Heart right ventricle (tissue), 16 donors: ENCODE measurements around the gene TCOF1. TPM values are rescaled to one million over a fixed set of nuclear protein-coding genes. Genes with fewer than 3 reads are reported as not detected.

Source experiments
- ATAC-seq, 8 donors: fragments of 200-7000 bp; cut with Tn5 transposase; one replicate each; pipeline ENCODE4 v1.9.1; 2020; ENCODE audit warnings: mild to moderate bottlenecking in 8 of 8, moderate library complexity in 8 of 8, moderate number of reproducible peaks in 1 of 8
- DNase-seq, 2 donors: peaks; one replicate each; pipeline ENCODE4 v3.0.0-alpha.2; 2020
- H3K27ac ChIP-seq, 10 donors: fragments of 200-600 bp; sonication (generic) in 2 of 10; one replicate each; pipeline versions ENCODE4 v1.5.0 to v1.8.0; 2020 to 2022; ENCODE audit warnings: mild to moderate bottlenecking in 3 of 10
- H3K27me3 ChIP-seq, 7 donors: fragments of 200-600 bp; one replicate each; pipeline ENCODE4 v1.8.0; 2021 to 2022; ENCODE audit warnings: mild to moderate bottlenecking in 2 of 7
- H3K36me3 ChIP-seq, 9 donors: fragments of 200-600 bp; sonication (generic) in 1 of 9; one replicate each; pipeline versions ENCODE4 v1.5.0 to v1.8.0; 2020 to 2022; ENCODE audit warnings: mild to moderate bottlenecking in 2 of 9
- H3K4me1 ChIP-seq, 9 donors: fragments of 200-600 bp; sonication (generic) in 1 of 9; one replicate each; pipeline versions ENCODE4 v1.5.0 to v1.8.0; 2020 to 2022; ENCODE audit warnings: mild to moderate bottlenecking in 4 of 9
- H3K4me3 ChIP-seq, 10 donors: fragments of 200-600 bp; sonication (generic) in 2 of 10; one replicate each; pipeline versions ENCODE4 v1.5.0 to v1.8.0; 2020 to 2022; ENCODE audit warnings: mild to moderate bottlenecking in 7 of 10, moderate library complexity in 2 of 10
- H3K9me3 ChIP-seq, 11 donors: fragments of 200-600 bp in 10 of 11; sonication (generic) in 2 of 11; one replicate each; pipeline versions ENCODE4 v1.5.0 to v1.8.0; 2013 to 2022; ENCODE audit warnings: mild to moderate bottlenecking in 2 of 11, control low read depth in 1 of 11, moderate library complexity in 1 of 11
- WGBS, 2 donors: extraction: QIAGEN DNeasy Blood & Tissue Kit; methylation state at CpG; one replicate each; pipeline ENCODE4 v1.1.7; 2013; ENCODE audit warnings: inconsistent platforms in 1 of 2; 5-methylcytosine and 5-hydroxymethylcytosine counted together
- intact Hi-C, 10 donors: fragments of 100-400 bp; cut with DNase I; formaldehyde crosslinking; loops; one replicate each; pipeline versions ENCODE4 v1.11.1 to v1.14.2; 2022
- polyA plus RNA-seq, 2 donors: library from polyadenylated mRNA; stranded (reverse); fragments of 200-250 nt; gene quantifications; one replicate each; pipeline ENCODE4 v1.2.3, GENCODE V29; 2013
- total RNA-seq, 10 donors: library from RNA; stranded (reverse); fragmentation: NEBNext Ultra II Directional in 3 of 10; extraction: Animal tissue kit (Norgen Biotek cat#: 25700) in 3 of 10; gene quantifications; one replicate each; pipeline versions ENCODE4 v1.2.1 to v1.2.4, GENCODE V29; 2021 to 2023
- TF ChIP-seq, protein P1 (sequence below), 9 donors: fragments of 200-600 bp; sonication (generic) in 2 of 9; IDR thresholded peaks; one replicate each; pipeline versions ENCODE4 v1.5.0 to v1.8.0; 2021 to 2022; ENCODE audit warnings: antibody characterized with exemption in 9 of 9, mild to moderate bottlenecking in 5 of 9, moderate library complexity in 1 of 9
- donor health status: Arrhythmogenic right ventricular cardiomyopathy.
- donor health status: ischemic (EF 13 %, LVEDD 7.1; RV severe dilation, severe dysfunction).
- donor health status: healthy with polysubstance abuse.
- donor health status: DM: no; HTN: yes; CAD: no.
- donor health status: DM: no; HTN: no; CAD: no.
- donor health status: ischemic (EF 25% LVEDD 6.9; RV normal size, moderate dysfunction).
- donor health status: ischemic (EF 25% LVEDD 5.7; RV mildly dilated, moderate dysfunction).
- donor health status: healthy.
- donor health status: DM: yes; HTN: yes; CAD: no.
- donor health status: Ischemic cardiomyopathy.
- donor health status: ischemic (EF 35%, LVEDD 5.7; RV mildly dilated, moderate dysfunction).
- donor health status: nonischemic (EF 11% LVEDD 7.7; RV severe dilation, severe dysfunction).
- donor health status: DM: yes; HTN: yes; CAD: no.
- donor health status: PGD.
- donor health status: ischemic (EF 29% LVEDD 5.4; RV normal size, mild dysfunction).
- donor health status: nonischemic (EF 23%, LVEDD 6.1; RV moderate dilation, normal function).

The TCOF1 gene
- total and polyA plus RNA-seq, 12 donors, result 12.4 to 21.3 (median 14.1) TPM

DNA sequence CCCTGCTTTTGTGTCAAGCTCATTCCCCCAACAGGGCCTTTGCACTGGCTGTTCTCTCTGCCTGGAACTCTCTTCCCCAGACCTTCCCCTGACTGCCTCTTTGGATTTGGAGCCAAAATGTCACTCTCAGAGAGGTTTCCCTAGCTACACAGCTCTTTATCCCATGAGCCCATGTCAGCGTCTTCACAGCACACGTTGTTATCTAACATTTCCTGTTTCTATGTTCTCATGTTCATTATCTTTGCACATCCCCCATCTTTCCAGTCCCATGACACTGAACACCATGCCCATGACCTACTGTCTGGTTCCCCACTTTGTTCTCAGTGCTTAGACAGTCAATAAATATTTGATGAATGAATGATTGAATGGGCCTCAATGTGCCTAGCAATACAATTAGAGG lies 28.5 kb upstream of the TCOF1 start:
- Histone ChIP-seq H3K4me1 (no peaks in the 10 kb centered on the region), H3K36me3 (no peaks in the 10 kb centered on the region), H3K27me3 (peaks cover 0 to 6% (median 0%) of the 10 kb centered on the region in 7 donors), H3K9me3 (no peaks in the 10 kb centered on the region), H3K4me3 (no peak overlapping the region), H3K27ac (no peak overlapping the region)
- DNase-seq, result no peak
- TF ChIP-seq, protein P1, sequence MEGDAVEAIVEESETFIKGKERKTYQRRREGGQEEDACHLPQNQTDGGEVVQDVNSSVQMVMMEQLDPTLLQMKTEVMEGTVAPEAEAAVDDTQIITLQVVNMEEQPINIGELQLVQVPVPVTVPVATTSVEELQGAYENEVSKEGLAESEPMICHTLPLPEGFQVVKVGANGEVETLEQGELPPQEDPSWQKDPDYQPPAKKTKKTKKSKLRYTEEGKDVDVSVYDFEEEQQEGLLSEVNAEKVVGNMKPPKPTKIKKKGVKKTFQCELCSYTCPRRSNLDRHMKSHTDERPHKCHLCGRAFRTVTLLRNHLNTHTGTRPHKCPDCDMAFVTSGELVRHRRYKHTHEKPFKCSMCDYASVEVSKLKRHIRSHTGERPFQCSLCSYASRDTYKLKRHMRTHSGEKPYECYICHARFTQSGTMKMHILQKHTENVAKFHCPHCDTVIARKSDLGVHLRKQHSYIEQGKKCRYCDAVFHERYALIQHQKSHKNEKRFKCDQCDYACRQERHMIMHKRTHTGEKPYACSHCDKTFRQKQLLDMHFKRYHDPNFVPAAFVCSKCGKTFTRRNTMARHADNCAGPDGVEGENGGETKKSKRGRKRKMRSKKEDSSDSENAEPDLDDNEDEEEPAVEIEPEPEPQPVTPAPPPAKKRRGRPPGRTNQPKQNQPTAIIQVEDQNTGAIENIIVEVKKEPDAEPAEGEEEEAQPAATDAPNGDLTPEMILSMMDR (IDR thresholded peaks at IDR 0.05), result no peak
- intact Hi-C loops, result no loop called here
- ATAC-seq, result peak in 3 of 8 donors; percentile 29 to 47 (median 44)
- 32 to 38% methylated on average over 2 of the region's 2 CpGs for WGBS, 2 donors

DNA sequence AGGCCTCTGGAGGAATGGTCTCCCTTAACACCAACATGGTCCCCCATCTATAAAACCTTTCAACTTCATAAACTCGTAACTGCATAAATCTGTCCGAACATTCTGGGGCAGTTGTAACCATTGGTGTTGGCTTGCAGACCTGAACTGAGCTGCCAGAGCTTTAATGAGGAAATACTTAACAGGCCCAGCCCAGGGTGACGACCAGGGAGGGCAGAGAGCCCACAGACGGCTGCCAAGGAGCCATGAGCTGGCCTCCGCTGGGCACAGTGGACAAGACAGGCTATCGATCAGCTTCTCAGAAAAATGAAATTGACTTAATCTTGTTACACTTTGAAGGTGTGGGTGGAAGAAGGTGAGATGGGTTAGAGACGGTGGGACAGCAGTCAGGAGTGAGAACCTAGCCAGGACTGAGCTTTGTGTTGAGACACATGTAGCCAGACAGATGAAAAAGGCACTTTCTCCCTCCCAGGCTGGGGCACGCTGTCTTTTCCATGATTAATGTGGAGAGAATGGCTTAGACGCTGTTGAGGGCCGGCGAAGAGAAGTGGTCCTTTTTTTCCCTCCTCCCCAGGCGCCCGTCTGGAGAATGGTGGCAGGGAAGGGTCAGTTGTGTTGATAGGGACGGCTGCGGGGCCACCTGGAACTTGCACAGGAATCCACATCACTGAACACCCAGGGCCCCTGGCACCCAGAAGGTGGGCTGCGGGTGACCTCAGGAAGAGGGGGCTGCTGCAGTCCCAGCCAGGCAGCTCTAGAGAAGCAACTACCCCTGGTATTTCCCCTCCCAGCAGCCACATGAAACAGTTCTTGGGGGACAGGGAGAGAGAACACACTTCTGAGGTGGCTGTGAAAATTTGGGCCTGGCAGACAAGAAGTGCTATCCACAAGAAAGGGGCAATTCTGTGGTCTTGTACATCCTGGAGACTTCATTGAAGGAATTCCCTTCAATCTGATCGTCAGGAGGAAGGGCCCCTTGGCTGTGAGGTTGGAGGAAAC lies 27.3 kb upstream of the TCOF1 start:
- WGBS, 2 donors, result 87 to 89% methylated on average over 17 of the region's 17 CpGs
- Histone ChIP-seq H3K36me3 (no peaks in the 10 kb centered on the region), H3K4me1 (no peaks in the 10 kb centered on the region), H3K9me3 (no peaks in the 10 kb centered on the region), H3K27me3 (peaks cover 0 to 6% (median 0%) of the 10 kb centered on the region in 7 donors), H3K27ac (no peak overlapping the region), H3K4me3 (no peak overlapping the region)
- ATAC-seq, result peak in 1 of 8 donors; percentile 24
- no peak for DNase-seq
- TF ChIP-seq, protein P1 (IDR thresholded peaks at IDR 0.05), result no peak
- intact Hi-C loops, result no loop called here

DNA sequence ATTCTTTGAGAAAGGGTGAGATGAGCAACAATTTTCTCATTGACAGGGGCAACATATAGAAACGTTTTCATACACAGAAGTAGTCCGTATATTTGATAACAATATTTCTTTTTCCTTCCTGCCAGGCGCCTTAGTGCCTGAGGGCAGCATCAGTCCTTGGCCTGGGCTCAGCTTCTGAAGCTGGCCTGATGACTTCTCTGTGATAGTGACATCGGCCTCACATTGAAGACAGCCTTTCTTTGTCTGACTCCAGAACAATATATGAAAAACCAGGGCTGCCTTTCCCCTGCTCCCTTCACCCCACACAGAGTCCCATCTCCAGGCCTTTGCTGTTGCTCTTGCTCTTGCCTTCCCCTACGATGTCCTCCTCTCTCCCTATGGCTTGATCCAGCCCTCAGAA lies 24.1 kb upstream of the TCOF1 start:
- Histone ChIP-seq H3K4me3 (no peak overlapping the region), H3K27me3 (no peaks in the 10 kb centered on the region), H3K27ac (no peak overlapping the region), H3K9me3 (no peaks in the 10 kb centered on the region), H3K4me1 (no peaks in the 10 kb centered on the region), H3K36me3 (no peaks in the 10 kb centered on the region)
- WGBS, 2 donors, result 79 to 80% methylated on average over 5 of the region's 5 CpGs
- TF ChIP-seq, protein P1 (IDR thresholded peaks at IDR 0.05), result no peak
- no peak for DNase-seq
- no peak for ATAC-seq
- intact Hi-C loops, result loop anchor here in 1 of 10 donors (2.0 kb wide), 1 partner anchor 71 kb away; no protein-coding TSS in a partner anchor

DNA sequence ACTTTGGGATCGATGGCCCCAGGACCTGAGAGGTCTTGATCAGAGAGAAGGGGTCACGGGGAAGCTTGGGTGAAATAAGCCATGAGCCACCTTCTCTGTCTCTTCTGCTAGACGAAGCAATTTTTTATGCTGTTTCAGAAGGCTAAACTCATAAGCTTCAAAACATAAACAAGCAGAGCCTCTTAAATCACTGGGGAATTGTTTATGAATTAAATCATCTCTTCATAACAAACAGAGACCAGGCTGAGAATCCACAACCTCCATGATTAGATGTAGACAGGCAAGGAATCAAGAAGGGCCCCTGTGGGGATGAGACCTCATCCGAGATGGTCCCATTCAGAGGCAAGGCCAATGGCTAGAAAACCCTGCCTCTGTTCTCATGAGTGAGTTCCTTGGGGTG lies 21.7 kb upstream of the TCOF1 start:
- WGBS, 2 donors, result 75 to 85% methylated on average over 4 of the region's 4 CpGs
- TF ChIP-seq, protein P1 (IDR thresholded peaks at IDR 0.05), result no peak
- intact Hi-C loops, result no loop called here
- H3K36me3 ChIP-seq, result no peaks in the 10 kb centered on the region
- no peak for DNase-seq
- ATAC-seq, result no peak
- H3K27me3 ChIP-seq, result no peaks in the 10 kb centered on the region
- no peaks in the 10 kb centered on the region for H3K4me1 ChIP-seq
- H3K4me3 ChIP-seq, result no peak overlapping the region
- H3K9me3 ChIP-seq, result no peaks in the 10 kb centered on the region
- H3K27ac ChIP-seq, result no peak overlapping the region
